HG02763 (cell line): Measurements from ENCODE around the gene GNG13.
"Not testable (repeated sequence)": the region's sequence is repeated elsewhere in the genome, so short reads cannot be mapped to it uniquely, and the experiment has no call there.

Experiments
- ATAC-seq: cut with Tn5 transposase; IDR thresholded peaks from one replicate; pipeline ENCODE4 v1.9.1; 2021; ENCODE audit warnings: mild to moderate bottlenecking, moderate library complexity; ENCODE audit not compliant: unreplicated experiment

The GNG13 gene

DNA sequence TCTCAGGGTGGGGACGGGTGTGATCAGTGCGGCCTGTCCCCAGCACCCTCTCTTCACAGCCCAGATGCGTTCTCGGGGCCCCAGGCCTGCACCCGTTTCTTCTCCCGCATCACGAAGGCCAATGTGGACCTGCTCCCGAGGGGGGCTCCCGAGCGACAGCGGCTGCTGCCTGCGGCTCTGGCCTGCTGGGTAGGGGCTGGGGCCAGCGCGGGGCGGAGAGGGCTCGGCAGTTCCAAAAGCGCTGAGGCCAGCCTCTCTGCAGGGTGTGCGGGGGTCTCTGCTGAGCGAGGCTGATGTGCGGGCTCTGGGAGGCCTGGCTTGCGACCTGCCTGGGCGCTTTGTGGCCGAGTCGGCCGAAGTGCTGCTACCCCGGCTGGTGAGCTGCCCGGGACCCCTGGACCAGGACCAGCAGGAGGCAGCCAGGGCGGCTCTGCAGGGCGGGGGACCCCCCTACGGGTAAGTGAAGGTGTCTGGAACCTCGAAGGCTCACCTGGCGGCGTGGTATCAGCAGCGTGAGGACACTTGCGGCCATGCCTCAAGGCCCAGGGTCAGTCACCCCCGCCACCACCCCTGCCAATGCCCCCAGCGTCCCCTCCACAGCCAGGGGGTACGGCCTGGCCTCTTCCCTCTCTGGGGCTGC, 35.6 kb downstream of the GNG13 start:
- no peak for ATAC-seq

DNA sequence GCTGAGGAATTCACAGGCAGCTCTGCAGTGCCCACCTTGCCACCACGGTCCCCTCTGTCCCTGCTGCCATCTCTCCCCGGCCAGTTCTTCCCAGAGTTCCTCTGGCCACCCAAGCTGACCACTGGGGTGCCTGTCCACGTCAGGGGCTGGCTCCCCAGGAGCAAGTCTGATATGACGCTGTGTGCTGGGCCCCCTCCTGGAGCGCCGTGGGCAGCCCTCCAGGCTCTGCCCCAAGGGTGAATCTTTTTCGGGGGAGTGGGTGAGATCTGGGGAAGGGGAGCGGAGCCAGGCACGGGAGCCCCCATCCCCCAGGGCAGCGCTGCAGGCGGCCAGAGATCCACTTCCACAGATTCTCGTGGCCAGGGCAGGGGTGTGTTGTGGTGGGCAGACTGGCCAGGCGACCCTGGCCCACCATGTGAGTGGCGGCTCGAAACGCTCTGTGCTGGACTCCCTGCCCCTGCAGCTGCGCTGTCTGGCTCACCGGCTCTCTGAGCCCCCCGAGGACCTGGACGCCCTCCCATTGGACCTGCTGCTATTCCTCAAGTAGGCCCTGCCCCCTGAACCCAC, 36.3 kb downstream of the GNG13 start:
- no peak for ATAC-seq

DNA sequence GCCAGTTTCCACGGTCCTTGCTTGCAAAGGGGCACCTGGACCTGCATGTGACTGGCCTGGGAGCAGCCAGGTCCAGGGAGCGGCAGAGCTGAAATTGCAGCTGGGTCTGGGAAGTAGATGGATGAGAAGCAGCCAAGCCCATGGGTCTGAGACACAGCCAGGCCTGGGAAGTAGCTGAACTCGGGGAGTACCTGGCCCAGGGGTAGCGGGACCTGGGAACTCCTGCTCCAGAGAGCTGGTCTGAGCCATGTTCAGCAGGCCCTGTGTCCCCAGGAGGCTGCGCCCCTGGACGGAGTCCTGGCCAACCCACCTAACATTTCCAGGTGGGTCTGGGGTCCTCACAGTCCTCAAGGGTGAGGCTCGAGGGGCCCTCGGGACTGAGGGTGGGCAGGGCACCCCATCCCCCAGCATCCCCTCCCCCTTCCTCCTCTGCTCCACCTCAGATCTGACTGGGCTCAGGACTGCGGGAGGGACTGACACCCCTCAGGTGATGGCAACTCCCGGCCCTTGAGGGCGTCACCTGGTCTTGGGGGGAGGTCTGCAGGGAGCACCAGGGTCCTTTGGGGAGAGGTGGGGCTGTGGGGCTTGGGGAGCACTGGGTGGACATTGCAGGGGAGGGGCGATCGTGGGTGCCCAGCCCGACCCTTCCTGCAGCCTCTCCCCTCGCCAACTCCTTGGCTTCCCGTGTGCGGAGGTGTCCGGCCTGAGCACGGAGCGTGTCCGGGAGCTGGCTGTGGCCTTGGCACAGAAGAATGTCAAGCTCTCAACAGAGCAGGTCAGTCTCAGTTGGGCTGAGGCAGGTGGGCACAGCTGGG, 37.0 kb downstream of the GNG13 start:
- ATAC-seq, result no peak

DNA sequence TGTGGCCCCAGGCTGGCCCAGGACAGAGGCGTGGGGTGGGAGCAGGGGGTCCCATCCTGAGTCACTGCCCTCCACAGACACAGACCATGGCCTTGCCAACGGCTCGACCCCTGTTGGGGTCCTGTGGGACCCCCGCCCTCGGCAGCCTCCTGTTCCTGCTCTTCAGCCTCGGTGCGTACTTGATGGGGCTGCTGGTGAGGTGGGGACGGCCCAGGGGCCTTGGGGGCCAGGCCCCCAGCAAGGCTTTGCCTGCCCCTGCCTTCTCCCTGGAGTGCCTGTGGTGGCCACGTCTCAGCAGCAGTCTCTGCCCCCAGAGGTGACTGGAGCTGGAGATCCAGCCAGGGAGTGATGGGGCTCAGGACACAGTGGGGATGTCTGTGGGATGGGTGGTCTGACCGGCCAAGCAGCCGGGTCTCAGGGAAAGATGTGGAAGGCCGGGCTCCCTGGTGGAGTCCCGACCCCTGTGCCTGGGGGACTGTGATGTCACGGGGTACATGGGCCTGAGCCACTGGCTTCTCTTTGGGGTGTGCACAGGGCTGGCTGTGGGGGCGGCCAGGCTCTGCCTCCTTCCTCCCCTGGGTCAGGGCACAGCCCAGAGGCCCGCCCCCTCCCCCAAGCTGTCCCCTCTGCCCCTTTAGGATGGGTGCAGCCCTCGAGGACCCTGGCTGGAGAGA, 37.8 kb downstream of the GNG13 start:
- ATAC-seq, result no peak

DNA sequence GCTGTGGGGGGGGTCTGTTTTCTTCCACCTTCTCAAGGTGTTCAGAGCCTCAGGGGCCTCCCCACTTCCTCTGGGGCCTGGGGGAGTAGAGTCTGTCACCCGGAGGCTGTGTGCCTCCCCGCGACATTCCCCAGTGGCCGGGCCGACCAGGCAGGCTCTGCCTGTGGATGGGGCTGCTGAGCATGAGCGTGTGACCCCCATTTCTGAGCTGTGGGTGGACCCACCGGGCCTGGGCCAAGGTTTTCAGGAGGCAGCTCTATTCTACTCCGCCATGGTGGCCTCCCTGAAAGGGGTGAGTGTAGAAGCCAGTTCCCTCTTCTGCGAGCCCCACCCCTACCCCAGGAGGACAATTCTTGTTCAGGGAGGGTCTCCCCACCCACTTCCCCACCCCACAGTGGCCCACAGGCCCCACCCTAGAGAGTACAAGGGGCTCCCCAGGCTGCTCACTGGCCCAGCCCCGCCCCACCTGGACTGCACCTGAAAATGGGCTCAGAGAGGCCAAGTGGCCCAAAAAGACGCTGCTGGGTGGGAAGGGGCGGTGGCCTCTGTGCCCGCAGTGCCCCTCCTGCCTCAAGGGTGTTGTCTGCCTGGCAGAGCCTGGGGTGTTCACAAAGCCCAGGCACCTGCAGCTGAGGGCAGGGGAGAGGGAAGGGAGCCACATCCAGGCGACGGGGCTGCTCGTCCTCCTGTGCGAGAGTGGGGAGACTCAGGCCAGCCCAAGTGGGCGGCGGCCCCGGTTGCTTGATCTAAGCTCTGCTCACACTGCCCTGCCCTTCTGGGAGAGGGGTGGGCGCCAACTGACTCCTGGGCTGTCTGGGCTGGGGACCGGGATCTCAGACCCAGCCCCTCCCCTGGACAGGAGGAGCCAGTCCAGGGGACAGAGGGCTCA, 38.7 kb downstream of the GNG13 start:
- no peak for ATAC-seq

DNA sequence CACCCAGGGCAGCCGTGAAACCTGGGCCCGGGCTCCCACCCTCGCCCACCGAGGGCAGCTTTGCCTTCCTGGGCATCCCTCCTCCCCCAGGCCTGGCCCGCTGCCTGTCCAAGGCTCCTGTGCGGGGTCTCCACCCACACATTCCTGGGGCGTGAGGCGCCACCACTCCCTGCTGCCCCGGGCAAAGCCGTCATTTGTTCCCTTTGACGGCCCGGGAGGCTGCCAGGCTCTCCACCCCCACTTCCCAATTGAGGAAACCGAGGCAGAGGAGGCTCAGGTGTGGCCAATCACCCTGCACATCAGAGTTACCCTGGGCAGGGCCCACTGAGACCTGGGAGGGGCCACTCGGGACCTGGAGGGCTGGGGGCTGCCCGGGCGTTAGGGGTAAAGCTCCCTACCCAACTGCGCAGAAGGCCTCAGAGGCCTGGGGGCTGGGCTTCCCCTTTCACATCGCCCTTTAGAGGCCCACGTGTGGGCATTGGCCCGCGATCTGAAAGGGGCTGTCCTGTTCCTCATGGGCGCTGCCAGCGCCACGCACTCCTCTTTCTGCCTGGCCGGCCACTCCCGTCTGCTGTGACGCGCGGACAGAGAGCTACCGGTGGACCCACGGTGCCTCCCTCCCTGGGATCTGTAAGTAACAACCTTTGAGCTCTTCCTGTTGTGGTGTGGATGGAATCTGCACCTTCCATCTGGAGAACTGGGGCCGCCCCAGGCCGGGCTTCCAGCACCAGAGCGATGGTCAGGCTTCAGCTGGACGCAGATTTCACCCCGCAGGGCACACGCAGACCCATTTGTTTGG, 39.8 kb downstream of the GNG13 start, which contains the start of gene MSLN:
MSLN (plus strand) TSS at position 190 of the 799 bp plus-strand sequence. CDS start 1,947 bp downstream, outside the sequence.
- ATAC-seq, result no peak

DNA sequence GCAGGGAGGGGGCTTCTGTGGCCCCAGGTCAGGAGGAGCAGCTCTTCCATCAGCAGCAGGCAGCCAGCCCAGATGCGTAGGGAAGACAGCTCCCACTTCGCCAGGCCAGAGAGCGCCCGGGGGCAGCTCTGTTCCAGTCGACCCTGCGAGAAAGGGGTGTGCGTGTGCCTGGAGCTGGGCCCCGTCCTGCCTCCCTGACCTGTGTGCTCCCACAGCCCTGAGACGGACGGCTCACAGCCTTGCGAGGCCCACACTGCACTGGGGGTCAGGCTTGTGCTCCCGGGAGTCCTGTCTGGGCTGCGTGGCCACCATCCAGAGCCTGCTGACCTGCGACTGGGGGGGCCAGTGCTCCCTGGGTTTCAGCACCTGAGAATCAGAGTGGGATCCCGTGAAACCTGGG, 40.5 kb downstream of the GNG13 start:
- ATAC-seq, result no peak

DNA sequence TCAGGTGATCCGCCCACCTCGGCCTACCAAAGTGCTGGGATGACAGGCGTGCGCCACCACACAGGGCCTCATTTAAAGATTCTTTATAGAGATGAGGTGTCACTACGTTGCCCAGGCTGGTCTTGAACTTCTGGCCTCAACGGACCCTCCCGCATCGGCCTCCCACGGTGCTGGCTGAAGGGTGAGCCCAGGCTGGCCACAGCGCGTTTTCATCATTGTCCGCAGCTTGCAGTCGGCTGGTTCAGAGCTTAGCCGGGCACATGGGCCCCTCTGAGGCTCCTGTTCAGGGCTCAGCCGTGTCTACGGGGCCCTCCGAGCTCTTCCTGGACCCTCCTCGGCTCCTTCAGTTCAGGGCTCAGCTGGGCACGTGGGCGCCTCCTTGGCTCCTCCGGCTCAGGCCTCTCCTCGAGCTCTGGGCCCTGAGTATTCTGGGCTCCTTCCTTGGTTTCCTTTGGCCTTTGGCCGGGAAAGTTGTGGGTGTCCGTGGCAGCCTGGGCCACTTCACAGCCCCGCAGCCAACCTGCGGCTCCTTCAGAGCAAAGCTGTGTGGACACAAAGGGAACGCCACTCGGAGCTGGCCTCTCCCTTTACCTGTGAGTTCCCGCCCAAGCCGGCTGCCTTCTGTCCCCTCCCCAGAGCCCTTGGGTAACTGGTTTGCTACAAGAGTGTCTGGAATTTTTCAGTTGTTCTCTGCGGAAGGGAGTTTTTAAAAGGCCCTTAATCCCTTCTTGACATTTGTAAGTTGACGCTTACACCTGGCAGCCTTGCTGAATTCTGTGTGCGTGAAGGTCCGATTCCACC, 41.2 kb downstream of the GNG13 start:
- no peak for ATAC-seq

DNA sequence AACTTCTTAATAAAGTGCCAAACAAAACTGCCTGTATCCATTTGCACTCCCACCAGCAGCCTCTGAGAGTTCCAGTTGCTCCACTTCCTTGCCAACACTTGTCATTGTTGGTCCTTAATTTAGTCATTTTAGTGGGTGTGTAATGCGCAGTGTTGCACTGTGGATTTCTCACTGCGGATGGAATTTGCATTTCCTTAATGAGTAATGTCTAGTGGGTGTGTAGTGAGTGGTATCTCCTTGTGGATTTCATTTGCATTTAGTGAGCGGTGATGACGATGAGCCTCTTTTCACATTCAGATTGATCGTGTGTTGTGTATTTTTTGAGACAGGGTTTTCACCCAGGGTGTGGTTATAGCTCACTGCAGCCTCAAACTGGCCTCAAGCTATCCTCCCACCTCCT, 44.1 kb downstream of the GNG13 start:
- ATAC-seq, result no peak

DNA sequence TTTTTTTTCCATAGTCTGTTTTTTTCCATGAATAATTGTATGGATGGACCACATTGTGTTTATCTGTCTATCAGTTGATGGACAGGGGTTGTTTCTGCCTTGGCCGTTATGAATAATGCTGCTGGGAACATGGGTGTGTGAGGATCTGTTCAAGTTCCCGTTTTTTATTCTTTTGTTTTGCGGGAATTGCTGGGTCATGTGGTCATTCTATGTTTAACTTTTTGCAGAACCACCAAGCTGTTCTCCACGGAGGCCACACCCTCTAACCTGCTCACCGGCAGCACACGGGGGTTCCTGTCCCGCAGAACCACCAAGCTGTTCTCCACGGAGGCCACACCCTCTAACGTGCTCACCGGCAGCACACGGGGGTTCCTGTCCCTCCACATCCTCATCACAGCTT, 45.9 kb downstream of the GNG13 start:
- no peak for ATAC-seq

DNA sequence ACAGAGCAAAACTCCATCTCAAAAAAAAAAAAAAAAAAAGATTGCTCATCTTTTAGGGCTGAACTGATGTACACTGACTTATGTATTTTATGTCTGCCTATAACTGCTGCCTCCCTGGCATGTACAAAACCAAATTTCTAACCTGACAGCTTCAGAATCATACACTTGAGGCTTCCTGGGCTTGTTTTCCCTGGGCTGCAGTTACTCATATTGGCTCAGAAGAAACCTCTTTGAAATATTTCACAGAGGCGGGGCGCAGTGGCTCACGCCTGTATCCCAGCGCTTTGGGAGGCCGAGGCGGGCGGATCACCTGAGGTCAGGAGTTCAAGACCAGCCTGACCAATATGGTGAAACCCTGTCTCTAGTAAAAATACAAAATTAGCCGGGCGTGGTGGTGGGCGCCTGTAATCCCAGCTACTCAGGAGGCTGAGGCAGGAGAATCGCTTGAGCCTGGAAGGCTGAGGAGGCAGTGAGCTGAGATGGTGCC, 46.4 kb downstream of the GNG13 start:
- ATAC-seq, result not testable (repeated sequence)

DNA sequence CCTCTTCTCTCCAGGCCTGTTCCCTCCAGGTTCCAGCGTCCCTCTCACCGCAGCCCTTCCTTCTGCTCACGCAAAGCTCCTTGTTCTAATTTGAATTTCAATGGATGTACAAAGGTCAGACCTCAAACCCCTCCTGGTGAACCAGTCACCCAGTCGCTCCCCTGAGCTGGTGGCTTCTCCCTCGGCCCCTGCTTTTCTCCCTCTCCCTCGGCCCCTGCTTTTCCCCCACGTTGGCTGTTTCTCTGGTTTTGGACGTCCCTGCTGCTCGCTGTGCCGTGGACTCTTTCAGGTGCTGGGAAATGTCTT, 48.6 kb downstream of the GNG13 start:
- ATAC-seq, result no peak

DNA sequence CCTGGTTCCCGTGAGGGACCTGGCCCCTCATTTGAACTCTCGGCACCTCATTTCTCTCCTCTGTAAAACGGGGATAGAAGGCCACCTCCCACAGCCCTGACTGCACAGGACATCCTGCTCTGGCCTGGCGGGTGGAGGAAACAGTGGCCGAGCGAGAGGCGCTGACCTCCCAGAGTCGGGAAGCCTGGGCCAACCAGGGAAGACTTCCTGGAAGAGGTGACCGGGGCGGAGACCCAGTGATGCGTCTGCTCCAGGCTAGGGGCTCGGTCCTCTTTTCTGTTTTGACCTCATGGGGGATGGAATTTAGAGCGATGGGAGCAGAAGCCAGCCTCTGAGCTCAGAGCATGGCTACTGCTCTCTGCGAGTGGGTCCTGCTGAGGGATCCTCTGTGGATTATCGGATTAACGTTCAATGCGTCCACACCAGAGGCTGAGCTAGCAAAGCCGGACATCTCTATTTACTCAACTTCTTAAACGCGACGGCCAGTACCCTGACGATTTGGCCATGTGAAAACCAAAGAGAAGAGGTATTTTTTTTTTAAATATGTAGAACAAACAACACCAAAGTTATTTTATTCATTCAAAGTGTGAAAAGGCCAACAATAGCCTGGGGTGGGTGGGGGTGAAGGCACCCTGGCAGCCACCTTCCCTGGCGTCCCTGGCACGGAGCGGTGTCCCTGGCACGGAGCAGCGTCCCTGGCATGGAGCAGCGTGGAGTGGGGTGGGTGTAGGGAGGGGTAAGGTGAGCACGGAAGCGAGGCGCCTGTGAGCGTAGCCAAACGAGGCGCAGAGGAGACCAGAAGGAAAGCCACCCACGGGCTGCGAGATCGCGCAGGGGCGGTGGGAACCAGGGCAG, 49.2 kb downstream of the GNG13 start:
- no peak for ATAC-seq

DNA sequence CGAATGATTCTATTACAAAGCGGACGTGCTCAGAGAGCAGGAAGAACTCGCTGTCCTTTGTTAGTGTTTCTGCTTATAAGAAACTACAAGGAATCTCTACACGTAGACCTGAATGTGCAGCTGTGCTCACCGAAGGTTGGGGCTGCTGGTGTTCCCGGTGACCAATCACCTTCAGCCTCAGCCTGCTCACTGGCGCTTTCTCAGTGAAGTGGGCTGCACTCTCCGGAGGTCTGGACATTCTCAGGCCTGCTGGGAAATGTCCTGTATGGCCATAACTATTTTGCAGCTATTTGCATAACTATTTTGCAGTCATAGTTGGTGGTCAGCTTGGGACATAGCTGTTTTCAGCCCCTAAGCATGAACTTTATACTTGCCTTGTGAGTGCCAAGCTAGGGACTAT, 50.0 kb downstream of the GNG13 start:
- ATAC-seq, result no peak

DNA sequence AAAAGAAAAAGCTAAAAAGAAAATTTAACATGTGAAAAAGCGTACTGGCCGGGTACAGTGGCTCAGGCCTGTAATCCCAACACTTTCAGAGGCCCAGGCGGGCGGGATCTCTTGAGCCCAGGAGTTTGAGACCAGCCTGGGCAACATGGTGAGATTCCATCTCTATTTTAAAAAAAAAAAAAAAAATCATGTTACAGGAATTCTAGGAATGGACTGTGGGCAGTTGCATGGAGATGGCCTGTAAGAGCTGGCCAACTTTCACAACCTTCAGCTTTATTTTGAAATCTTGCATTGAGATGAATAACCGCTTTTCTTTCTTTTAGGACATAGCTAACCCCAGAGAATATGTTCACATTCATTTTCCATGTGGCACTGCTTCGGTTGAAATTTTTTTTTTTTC, 51.5 kb downstream of the GNG13 start:
- ATAC-seq, result no peak
